Brain microvascular endothelial cell (primary cell): ENCODE data around the gene PIGN.
"Not testable (repeated sequence)": the region's sequence is repeated elsewhere in the genome, so short reads cannot be mapped to it uniquely, and the experiment has no call there.

Experiments used
- DNase-seq: peaks from one replicate; pipeline ENCODE4 v3.0.0-alpha.2; 2020
- H3K27ac ChIP-seq: fragments of 250-450 bp; sonication (Bioruptor Pico); 2 replicates; pipeline ENCODE4 v1.5.1; 2020; ENCODE audit warnings: mild to moderate bottlenecking, moderate library complexity
- H3K27me3 ChIP-seq: fragments of 250-450 bp; sonication (Bioruptor Pico); replicated peaks from 2 replicates; pipeline ENCODE4 v1.5.1; 2020; ENCODE audit warnings: mild to moderate bottlenecking
- H3K36me3 ChIP-seq: fragments of 250-450 bp; sonication (Bioruptor Pico); replicated peaks from 2 replicates; pipeline ENCODE4 v1.5.1; 2020; ENCODE audit warnings: mild to moderate bottlenecking
- H3K4me3 ChIP-seq: 2 replicates; pipeline ENCODE4 v1.5.1; 2011; ENCODE audit warnings: low read depth, mild to moderate bottlenecking, control low read depth, low read length, moderate library complexity
- CTCF ChIP-seq: IDR thresholded peaks from 2 replicates; pipeline ENCODE4 v1.5.1; 2011; ENCODE audit warnings: low read depth, mild to moderate bottlenecking, moderate library complexity, low read length, control low read depth, inconsistent platforms; ENCODE audit errors: missing control alignments
- in situ Hi-C: cut with HindIII; loops from 2 replicates; pipeline ENCODE4 v1.10.0; 2017; ENCODE audit warnings: low sequenced_read_pairs, low pct_ligation_motif_present

The PIGN gene

GRCh38 chr18:62179213-62179612, 7.6 kb downstream of the PIGN start:
- Histone ChIP-seq H3K36me3 (no peaks in the 10 kb centered on the region), H3K27ac (no peak overlapping the region), H3K27me3 (no peaks in the 10 kb centered on the region), H3K4me3 (no peak overlapping the region)
- TF ChIP-seq CTCF: no peak
- no peak for DNase-seq
- in situ Hi-C loops: no loop called here

- in situ Hi-C loops: no loop called here
- no peak for TF ChIP-seq CTCF
- DNase-seq: no peak
- no peak overlapping the region for H3K27ac ChIP-seq
- H3K27me3 ChIP-seq: no peaks in the 10 kb centered on the region
- no peaks in the 10 kb centered on the region for H3K36me3 ChIP-seq
- H3K4me3 ChIP-seq: no peak overlapping the region
Observed at GRCh38 chr18:62177271-62177670, 9.6 kb downstream of the PIGN start.

- no peak overlapping the region for H3K4me3 ChIP-seq
- no peaks in the 10 kb centered on the region for H3K36me3 ChIP-seq
- in situ Hi-C loops: no loop called here
- no peak for DNase-seq
- H3K27ac ChIP-seq: no peak overlapping the region
- H3K27me3 ChIP-seq: no peaks in the 10 kb centered on the region
- no peak for TF ChIP-seq CTCF
Observed at GRCh38 chr18:62175521-62175920, 11.3 kb downstream of the PIGN start.

- in situ Hi-C loops: no loop called here
- Histone ChIP-seq H3K4me3 (no peak overlapping the region), H3K27me3 (no peaks in the 10 kb centered on the region), H3K36me3 (no peaks in the 10 kb centered on the region), H3K27ac (no peak overlapping the region)
- TF ChIP-seq CTCF: no peak
- DNase-seq: no peak
Observed at GRCh38 chr18:62172298-62172697, 14.6 kb downstream of the PIGN start.

GRCh38 chr18:62170857-62171256, 16.0 kb downstream of the PIGN start:
- no peaks in the 10 kb centered on the region for H3K27me3 ChIP-seq
- no peak for DNase-seq
- no peak overlapping the region for H3K4me3 ChIP-seq
- in situ Hi-C loops: no loop called here
- no peaks in the 10 kb centered on the region for H3K36me3 ChIP-seq
- TF ChIP-seq CTCF: no peak
- H3K27ac ChIP-seq: no peak overlapping the region

GRCh38 chr18:62166524-62166923, 20.3 kb downstream of the PIGN start:
- in situ Hi-C loops, H3K27ac ChIP-seq, H3K4me3 ChIP-seq, H3K36me3 ChIP-seq, H3K27me3 ChIP-seq, DNase-seq: not testable (repeated sequence)
